Ecto neural progenitor cell (in vitro differentiated cells): Measurements from ENCODE around the gene CBLN3.

Source experiments
- DNase-seq: peaks from one replicate; pipeline ENCODE4 v3.0.0-alpha.2; 2018; ENCODE audit warnings: low spot score

Gene CBLN3

DNA sequence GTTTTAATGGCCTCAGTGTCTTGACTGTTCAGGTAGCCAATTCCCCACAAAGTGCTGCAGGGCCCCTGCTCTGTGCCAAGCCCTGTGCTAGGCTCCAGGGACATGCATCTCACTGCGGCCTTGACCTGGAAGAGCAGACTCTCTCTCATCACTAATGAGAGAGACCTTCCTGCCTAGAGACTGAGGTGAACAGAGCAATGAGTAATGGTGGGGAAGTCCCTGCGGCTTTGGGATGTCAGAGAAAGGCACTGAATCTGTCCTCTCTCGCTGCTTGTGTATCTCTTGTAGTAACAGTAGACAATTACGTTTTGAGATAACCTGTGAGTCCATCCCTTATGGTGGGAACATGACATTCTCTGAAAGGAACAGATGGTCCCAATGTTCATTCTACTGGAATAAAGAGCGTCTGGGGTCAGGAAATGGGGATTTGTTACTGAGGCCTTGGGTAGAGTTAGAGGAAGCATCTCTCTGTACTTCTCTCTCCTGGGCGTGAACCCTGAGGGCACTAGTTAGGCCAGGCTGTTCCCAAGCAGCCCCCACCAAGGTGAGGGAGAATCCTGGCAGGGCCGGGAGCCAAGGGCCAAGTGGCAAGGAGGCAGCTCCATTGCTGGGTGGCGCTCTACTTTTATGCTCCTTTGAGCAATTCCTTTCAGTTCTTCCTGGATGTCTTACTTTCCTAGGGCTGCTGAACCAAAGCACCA lies 48.0 kb downstream of the CBLN3 start:
- DNase-seq, result no peak

DNA sequence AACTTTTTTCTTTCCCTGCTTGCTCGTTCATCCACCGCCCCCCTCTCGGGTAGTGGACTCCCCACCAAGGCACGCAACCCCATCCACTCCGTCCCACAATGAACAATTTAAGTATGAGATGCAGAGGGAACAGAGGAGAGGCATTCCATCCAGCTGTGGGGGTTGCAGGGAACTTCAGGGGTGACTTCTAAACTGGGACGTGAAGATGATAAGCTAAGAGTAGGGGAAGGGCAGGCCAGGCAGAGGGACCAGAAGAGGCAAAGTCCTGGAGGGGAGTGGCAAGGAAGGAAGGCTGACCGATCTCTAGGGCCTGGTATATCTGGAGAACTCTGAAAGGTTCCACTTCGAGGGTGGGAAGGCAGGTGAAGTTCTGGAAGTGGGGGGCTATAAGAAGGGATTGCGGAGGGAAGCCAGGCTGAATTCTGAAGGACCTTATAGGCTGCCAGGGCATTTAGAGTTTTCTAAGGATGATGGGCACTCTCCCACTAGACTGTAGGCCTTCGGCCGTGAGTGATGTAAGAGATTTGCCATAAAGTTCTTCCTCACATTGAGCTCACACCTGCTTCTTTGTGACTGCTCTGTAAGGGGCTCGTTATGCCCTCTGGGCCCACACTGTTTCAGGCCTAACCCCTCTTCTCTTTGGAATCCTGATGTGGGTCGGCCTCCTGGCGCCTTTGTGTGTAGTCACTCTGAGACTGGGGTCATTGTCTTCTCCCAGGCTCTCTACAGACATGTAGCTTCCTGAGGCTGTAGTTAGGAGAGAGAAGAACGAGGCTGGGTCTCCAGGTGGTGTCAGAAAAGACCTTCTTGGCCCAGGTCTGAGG lies 49.3 kb downstream of the CBLN3 start:
- DNase-seq, result no peak

DNA sequence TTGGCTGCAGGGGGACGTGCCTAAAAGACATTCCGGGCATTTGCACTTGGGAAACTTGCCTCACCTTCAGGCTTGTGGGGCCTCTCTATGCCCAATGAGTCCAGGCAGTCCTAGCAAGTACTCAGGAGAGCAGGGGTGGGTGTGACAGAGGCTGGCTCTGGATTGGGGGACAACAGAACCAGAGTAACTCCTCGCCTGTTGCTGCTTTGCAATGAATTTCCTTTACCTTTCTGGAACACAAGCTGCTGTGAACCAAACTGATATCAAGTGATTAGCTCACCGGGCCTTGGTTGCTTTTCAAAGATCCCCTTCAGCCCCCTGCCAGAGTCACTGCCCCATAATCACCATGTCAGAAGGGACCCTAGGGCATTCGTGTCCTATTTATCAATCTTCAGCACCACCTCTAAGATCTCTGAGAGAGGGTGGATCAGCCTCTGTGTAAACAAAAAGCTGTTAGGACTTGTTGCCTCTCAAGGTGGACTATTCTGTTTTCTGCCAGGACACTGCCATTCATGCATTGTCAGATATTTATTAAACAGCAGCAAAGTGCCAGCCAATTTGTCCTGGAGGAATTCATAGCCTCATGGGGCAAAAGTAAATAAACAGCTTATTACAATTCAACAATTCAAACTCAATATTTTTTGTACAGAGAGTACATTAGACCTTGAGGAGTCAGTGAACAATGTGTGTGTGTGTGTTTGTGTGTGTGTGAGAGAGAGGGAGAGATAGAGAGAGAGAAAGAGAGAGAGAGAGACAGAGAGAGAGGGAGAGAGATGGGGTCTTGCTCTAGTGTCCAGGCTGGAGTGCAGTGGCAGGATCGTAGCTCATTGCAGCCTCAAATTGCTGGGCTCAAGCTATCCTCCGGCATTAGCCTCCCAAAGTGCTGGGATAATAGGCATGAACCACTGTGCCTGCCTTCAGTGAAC lies 50.2 kb downstream of the CBLN3 start:
- no peak for DNase-seq

DNA sequence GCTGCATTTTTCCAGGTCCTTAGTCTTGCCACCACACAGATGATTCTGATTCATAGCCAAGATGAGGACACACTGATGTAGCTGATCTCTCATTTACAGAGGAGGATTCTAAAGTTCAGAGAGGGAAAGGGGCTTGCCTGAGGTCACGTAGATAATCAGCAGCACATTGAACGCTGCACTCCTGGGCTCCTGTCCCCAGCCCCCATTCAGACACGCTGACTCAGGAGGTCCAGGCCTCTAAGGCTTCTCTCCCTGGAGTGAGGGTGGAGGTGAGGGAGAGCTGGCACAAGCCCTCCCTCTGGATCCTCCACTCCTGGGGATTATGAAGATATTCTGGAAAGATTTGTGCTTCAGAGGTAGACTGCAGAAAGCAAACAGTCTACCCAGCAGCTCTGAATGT lies 51.1 kb downstream of the CBLN3 start:
- DNase-seq, result no peak

DNA sequence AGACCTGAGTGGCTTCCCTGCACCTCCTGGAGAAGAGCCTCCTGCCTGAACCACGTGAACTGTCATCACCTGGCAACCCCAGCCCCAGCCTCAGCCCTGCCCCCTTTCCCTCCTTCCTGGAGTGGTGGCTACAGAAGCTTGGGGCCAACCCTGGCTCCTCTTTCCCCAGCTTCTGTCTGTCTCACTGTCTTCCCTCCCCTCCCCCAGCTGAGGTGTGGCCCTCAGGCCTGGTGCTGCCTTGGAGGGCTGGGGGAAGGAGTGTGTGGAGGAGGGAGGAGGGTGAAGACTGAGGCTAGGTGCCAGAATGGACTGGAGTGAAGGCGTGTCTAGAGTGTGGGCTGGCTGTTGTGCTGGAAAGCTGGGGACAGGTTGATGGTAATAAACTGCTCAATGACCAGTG lies 51.8 kb downstream of the CBLN3 start:
- DNase-seq, result no peak

DNA sequence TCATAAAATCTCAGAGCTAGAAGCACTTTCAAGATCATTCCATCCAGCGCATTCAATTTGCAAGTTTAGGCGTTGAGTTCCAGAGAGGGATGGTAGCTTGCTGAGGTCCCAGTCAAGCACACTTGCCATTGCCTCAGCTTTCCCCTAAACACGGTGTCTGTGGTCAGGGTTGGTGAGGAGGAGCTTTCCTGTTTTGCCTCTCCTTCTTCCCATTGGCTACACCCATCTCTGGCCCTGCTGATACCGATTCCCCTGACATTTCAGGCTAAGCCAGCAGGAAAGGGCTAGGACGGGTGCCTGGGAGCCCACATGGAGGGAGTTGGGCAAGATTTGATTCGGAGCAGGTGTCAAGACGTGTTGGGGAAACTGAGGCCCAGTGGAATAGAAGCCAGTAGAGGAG lies 52.3 kb downstream of the CBLN3 start:
- DNase-seq, result no peak
